ENCODE results near the gene LNX1. TPM values are rescaled to one million over a fixed set of nuclear protein-coding genes. Genes with fewer than 3 reads are reported as not detected.
"Not testable (repeated sequence)": the region's sequence is repeated elsewhere in the genome, so short reads cannot be mapped to it uniquely, and the experiment has no call there.

The LNX1 gene
- total and polyA plus RNA-seq, 2 of the 8 experiments (the other 6 are each of a cell fraction or from before 2014, with no cell fraction given) = 2.7 to 3.8 TPM

DNA sequence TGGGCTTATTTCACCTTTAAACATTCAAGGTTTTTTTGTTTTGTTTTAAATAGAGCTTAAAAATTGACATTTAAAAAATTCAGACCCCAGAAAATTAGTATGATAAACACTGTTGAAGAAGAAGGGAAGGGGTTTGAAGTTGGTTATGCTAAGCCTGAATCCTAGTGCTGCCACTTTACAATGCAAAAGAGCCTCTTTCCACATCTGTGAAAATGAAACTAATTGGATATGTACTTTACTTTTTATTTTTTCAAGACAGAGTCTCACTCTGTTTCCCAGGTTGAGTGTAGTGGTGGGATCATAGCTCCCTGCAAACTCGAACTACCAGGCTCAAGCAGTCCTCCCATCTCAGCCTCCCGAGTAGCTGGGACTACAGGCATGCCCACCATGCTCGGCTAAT lies 172.1 kb downstream of the LNX1 start (continued):
- TF ChIP-seq RAD21 (IDR thresholded peaks at IDR 0.05 in 1 of 2, conservative IDR thresholded peaks at IDR 0.05 in 1 of 2; ENCODE audit: low read depth in 2 of 2, low read length in 2 of 2) (no peak), GABPA (IDR thresholded peaks at IDR 0.05; ENCODE audit: borderline replicate concordance, insufficient read depth, low read length) (no peak)
- TF ChIP-seq, protein P1, sequence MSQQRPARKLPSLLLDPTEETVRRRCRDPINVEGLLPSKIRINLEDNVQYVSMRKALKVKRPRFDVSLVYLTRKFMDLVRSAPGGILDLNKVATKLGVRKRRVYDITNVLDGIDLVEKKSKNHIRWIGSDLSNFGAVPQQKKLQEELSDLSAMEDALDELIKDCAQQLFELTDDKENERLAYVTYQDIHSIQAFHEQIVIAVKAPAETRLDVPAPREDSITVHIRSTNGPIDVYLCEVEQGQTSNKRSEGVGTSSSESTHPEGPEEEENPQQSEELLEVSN (IDR thresholded peaks at IDR 0.05) = no peak

DNA sequence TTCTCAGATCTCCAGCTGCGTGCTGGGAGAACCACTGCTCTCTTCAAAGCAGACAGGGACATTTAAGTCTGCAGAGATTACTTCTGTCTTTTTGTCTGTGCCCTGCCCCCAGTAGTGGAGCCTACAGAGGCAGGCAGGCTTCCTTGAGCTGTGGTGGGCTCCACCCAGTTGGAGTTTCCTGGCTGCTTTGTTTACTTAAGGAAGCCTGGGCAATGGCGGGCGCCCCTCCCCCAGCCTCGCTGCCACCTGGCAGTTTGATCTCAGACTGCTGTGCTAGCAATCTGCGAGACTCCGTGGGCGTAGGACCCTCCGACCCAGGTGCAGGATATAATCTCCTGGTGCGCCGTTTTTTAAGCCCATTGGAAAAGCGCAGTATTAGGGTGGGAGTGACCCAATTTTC lies 181.8 kb downstream of the LNX1 start:
- H2BK12ac ChIP-seq (ENCODE audit: low read depth, low read length); H4K8ac ChIP-seq (ENCODE audit: extremely low read depth, insufficient read depth, low read length); H3K23me2 ChIP-seq (ENCODE audit: low read depth, low read length); H4K20me1 ChIP-seq (replicated peaks in 1 of 2; ENCODE audit: control insufficient read depth in 1 of 2, insufficient read depth in 2 of 2, low read length in 2 of 2); POLR2A ChIA-PET (ENCODE audit: partially characterized antibody); H3K27me3 ChIP-seq (replicated peaks in 1 of 4; ENCODE audit: control insufficient read depth in 3 of 4, extremely low read depth in 1 of 4, insufficient read depth in 3 of 4, low read length in 3 of 4); H3K56ac ChIP-seq (replicated peaks; ENCODE audit: insufficient read length, low read depth, low read length); H3K4me1 ChIP-seq (replicated peaks in 1 of 4; ENCODE audit: control insufficient read depth in 3 of 4, insufficient read depth in 4 of 4, low read length in 3 of 4); H3K9ac ChIP-seq (replicated peaks in 1 of 4; ENCODE audit: extremely low read depth in 1 of 4, low read depth in 3 of 4, low read length in 3 of 4); H2BK5ac ChIP-seq (ENCODE audit: low read depth, low read length); H3K79me1 ChIP-seq (ENCODE audit: low read depth, low read length); H3K14ac ChIP-seq (ENCODE audit: insufficient read length); H4K91ac ChIP-seq (replicated peaks; ENCODE audit: insufficient read length, low read length); H2BK15ac ChIP-seq (ENCODE audit: low read length); H3K4ac ChIP-seq (replicated peaks; ENCODE audit: insufficient read length, low read depth, low read length); H2AK5ac ChIP-seq (ENCODE audit: low read depth, low read length); DNase-seq (ENCODE audit: low read depth in 1 of 2, low spot score in 2 of 2); H2BK20ac ChIP-seq (ENCODE audit: low read length); H3K23ac ChIP-seq (ENCODE audit: insufficient read length); H2BK120ac ChIP-seq (replicated peaks; ENCODE audit: low read depth, low read length); H3K18ac ChIP-seq (ENCODE audit: extremely low read depth, low read length); H3K4me3 ChIP-seq (ENCODE audit: extremely low read depth in 1 of 4, insufficient read depth in 2 of 4, low read depth in 3 of 4, low read length in 4 of 4); H3K27ac ChIP-seq (ENCODE audit: low read depth, low read length); H2AFZ ChIP-seq (ENCODE audit: low read length); CTCF ChIA-PET (ENCODE audit: partially characterized antibody); H4K5ac ChIP-seq (ENCODE audit: insufficient read length, low read depth, low read length); FAIRE-seq; H3K4me2 ChIP-seq (ENCODE audit: insufficient read depth in 1 of 2, low read depth in 2 of 2, low read length in 2 of 2): not testable (repeated sequence)
- 98% methylated on average over 11 of the region's 11 CpGs; no CpG with 5 or more reads in 1 of the 2 experiments for WGBS, 2 experiments (ENCODE audit: extremely low coverage in 1 of 2, insufficient coverage in 1 of 2, insufficient read length in 1 of 2, insufficient replicate concordance in 2 of 2, low coverage in 1 of 2, low lambda C conversion rate in 2 of 2, missing lambda C conversion rate in 1 of 2)
- Histone ChIP-seq H3K79me2 (ENCODE audit: control insufficient read depth in 1 of 2, insufficient read depth in 2 of 2, low read length in 2 of 2) (peaks cover 0 to 41% of the 10 kb centered on the region in 2 experiments; a peak in 3 of 4 replicates), H3K36me3 (ENCODE audit: control insufficient read depth in 2 of 4, insufficient read depth in 4 of 4, low read length in 3 of 4) (peaks cover 0 to 17% (median 4%) of the 10 kb centered on the region in 4 experiments; a peak in 5 of 8 replicates), H3K9me3 (ENCODE audit: insufficient read depth in 2 of 2, low read depth in 1 of 2, low read length in 1 of 2) (peaks cover 8 to 13% of the 10 kb centered on the region in 2 experiments; a peak in 3 of 4 replicates)

Data from H1 (cell line).